Stimulated activated CD8-positive, alpha-beta memory T cell treated with anti-CD3 and anti-CD28 coated beads, Interleukin-15, amount 100 ng/mL, for 24 hours (primary cell): ENCODE data around the gene CFAP298.
"Not testable (repeated sequence)": the region's sequence is repeated elsewhere in the genome, so short reads cannot be mapped to it uniquely, and the experiment has no call there.

ENCODE experiments used
- DNase-seq: peaks from one replicate; pipeline ENCODE4 v3.0.0-alpha.2; 2020; ENCODE audit warnings: low read depth

The CFAP298 gene

DNA sequence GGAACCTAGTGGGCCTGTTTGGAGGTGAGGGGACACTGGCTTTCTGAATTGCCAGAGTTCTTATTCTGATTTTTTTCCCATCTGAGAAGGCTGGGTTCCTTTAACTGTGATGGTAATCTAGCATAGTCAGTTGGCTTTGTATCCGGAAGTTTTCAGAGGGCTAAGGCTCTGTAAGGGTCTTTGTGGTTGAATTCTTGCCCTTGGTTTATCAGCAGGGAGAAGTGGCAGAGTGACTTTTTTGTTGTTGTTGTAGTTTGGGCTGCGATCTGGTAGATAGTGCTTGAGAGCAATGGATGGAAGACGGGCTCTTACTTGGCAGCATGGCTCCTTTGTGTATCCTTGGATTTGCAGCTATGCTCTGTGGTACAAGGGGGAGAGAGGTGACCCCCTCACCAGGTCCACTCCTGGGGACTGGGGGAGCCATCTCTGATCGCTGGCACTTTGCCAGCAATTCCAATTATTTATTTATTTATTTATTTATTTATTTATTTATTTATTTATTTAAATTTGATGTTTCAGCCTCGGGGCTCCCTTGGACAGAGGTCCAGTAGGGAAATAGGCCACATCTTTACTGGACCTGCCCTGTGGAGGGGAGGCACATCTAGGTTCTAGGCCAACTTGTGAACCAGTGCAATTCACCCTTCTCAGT lies 45.3 kb downstream of the CFAP298 start:
- DNase-seq, result no peak

DNA sequence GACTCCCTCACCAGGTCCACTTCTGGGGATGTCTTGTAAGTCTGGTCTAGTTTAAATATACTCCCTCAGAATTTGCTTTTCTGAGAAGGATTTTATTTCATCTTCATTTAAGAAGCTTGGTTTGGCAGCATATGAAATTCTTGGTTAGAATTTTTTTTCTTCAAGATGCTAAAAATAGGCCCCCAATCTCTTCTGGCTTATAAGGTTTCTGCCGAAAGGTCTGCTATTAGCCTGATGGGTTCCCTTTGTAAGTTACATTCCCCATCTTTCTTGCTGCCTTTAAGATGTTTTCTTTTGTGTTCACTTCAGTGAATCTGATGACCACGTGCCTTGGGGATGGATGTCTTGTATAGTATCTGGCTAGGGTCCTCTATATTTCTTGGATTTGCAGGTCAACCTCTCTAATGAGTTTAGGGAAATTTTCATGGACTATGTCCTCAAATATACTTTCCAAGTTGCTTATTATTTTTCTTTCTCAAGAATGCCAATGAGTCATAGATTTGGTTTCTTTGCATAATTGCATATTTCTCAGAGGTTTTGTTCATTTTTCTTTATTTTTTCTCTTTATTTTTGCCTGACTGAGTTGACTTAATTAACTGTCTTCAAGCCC lies 46.2 kb downstream of the CFAP298 start:
- no peak for DNase-seq

DNA sequence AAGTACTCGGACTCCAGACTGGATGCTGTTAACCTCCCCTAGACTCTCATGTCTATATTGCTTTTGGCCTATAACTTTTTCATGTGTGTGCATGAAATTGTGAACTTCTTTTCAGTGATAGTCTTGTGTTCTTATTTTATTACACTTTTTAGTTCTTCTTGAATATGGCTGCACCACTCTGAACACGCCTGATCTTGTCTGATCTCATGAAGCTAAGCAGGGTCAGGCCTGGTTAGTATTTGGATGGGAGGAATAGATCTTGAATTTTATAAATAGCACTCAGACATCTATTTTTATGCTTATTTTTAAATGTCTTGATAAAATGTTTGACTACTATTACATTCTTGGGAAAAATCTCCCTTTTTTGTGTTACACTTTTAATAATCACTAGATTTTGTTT lies 49.3 kb downstream of the CFAP298 start:
- DNase-seq, result no peak

DNA sequence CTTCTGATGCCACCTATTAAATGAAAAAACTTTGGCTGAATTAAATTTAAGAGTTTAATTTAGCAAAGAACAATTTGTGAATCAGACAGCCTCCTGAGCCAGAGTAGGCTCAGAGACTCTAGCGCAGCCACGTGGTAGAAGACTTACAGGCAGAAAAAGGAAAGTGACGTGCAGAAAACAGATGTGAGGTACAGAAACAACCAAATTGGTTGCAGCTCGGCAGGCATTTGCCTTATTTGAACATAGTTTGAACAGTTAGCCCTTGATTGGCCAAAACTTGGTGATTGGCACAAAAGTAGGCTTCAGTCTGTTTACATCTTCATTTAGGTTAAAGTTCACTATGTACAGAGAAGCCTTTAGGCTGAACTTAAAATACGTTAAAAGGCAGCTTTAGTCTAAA lies 49.8 kb downstream of the CFAP298 start:
- DNase-seq, result no peak

DNA sequence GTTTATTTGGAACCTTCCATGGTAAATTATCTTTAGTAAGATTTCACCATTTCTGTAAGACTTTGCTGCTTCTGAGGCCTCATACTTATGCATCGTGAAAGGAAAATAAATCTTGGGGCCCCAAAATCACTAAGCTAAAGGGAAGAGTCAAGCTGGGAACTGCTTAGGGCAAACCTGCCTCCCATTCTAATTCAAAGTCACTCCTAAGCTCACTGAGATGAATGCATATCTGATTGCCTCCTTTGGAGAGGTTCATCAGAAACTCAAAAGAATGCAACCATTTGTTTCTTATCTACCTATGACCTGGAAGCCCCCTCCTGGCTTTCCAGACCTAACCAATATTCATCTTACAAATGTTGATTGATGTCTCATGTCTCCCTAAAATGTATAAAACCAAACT lies 50.7 kb downstream of the CFAP298 start:
- not testable (repeated sequence) for DNase-seq

DNA sequence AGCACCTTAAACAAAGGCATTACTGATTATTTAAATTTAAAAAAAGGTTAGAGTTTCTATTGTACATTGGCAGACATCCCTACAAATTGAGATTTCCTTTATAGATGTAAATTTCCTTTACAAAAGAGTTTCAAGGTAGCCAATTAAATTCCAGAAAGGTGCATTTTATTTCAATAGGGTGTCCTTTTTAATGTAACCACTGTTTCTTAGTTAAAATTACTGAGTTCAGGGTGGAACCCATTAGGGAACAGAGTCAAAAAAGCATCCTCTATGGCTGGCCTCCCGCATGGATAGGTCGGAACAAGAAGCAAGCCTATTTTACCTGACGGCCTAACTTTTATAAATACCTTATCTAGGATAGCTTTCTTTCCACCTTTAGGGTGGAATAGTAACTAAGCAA lies 51.3 kb downstream of the CFAP298 start:
- DNase-seq, result no peak

DNA sequence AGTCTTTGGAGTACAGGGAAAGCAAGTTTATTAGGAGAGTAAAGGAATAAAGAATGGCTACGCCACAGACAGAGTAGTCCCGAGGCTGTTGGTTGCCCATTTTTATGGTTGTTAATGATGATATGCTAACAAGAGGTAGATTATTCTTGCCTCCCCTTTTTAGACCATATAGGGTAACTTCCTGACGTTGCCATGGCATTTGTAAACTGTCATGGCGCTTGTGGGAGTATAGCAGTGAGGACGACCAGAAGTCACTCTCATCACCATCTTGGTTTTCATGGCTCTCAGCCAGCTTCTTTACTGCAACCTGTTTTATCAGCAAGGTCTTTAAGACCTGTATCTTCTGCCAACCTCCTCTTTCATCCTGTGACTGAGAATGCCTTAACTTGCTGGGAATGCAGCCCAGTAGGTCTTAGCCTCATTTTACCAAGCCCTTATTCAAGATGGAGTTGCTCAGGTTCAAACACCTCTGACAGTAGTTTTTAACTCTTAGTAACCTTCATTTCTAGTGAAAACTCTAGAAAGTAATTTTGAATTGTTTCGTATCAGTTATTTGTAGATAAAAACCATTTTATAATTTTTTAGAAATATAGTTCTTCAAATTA lies 53.1 kb downstream of the CFAP298 start:
- no peak for DNase-seq

DNA sequence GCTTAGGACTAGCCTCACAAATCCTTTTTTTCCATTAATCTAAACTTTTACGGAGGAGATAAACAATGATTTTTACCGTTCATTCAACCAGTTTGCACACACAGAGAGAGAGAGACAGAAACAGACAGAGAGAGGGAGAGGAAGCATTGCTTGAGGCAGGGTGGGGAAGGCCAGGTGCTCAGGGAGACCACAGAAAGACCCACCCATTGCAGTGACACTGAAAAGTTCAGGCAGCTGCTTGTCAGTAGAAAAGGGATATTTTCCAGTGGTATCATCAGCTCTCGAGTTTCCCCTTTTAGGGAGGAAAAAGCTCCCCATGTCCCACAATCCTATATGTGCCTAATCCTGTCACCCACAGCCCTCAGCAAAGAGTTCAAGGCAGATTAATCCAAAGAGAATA lies 54.1 kb downstream of the CFAP298 start:
- DNase-seq, result no peak

DNA sequence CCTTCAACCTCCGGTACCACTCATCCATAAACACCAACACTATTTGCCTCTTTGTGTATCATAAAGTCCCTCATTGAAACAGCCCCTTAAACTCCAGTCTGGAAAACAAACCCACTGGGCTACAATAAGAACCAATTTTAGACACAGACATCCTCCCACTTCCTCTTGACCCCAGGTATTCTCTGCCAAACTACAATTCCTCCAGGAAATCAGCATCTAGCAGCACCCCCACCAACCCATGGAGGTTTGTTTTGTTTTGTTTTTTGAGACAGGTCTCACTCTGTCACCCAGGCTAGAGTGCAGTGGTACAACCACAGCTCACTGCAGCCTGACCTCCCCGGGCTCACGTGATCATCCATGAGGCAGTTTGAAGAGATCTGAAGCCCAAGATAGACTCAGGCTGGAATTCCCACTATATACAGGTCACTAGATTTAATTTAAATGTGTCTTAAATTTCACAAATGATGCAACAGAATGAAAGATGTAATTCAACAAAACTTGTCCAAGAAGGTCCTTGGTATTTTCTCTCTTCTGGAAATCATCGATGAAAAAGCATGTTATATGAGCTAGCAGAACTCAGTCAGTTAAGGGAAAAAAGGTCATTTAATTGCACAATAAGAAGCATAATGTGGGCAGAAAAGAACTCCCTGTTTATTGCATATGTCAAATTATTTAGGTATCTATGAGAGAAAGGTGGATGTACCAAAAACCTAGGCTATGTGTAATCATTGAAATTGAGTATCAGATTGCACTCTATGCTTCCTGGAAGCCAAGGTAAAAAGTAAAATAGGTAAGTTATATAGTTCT lies 57.1 kb downstream of the CFAP298 start:
- DNase-seq, result no peak

DNA sequence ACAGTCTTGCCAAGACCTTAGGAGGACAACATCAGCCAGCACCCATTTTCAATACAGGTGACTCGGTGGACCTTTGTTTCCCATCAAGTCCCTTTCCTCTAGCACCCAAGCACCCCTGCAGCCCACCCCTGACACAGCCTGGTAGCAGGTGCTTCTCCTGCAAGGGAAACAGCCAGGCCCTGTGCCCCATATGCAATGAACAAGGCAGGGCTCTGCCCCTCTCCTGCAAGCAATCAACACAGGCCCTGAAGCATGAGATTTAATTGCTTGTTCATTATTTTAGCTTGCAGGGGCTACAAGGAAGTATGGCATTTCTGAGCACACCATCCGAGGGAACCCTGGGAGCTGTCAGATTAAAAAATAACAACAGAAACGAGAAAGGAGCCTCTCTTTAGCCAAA lies 62.3 kb downstream of the CFAP298 start:
- no peak for DNase-seq

DNA sequence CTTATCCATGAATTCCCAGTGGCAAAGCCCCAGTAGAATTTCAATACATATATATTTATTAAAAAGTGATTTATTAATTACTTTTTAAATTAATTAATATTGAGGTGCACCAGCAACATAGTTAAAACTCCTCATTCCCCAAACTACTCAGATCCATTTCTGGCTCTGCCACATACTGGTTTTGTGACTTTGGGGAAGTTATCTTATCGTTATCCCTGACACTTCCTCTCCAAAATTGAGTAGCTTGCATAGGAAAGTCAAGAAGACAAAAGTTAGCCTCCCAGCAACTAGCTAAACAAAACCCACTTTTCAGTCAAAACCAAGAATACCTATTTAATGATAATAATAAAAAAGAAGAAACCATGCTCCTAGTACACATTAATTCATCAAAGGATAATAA lies 62.7 kb downstream of the CFAP298 start:
- no peak for DNase-seq
